H1 (cell line): Measurements from ENCODE around the gene FOXO6.

Experiments
- BCL11A ChIP-seq, 2 experiments: IDR thresholded peaks; one replicate each; pipeline ENCODE4 v1.6.1; 2011; ENCODE audit warnings: low read depth in 2 of 2, low read length in 2 of 2, mild to moderate bottlenecking in 2 of 2
- EZH2 ChIP-seq: fragments of 200-600 bp; sonication (generic); IDR thresholded peaks from 2 replicates; pipeline ENCODE4 v1.7.1; 2012; ENCODE audit warnings: low read depth, mild to moderate bottlenecking, moderate library complexity, low read length, inconsistent platforms; ENCODE audit not compliant: severe bottlenecking
- FOSL1 ChIP-seq: IDR thresholded peaks from 2 replicates; pipeline ENCODE4 v1.6.1; 2011; ENCODE audit warnings: mild to moderate bottlenecking, low read depth, low read length, moderate library complexity; ENCODE audit not compliant: insufficient read depth
- JUND ChIP-seq: IDR thresholded peaks from 2 replicates; pipeline ENCODE4 v1.6.1; 2011; ENCODE audit warnings: mild to moderate bottlenecking, improper control_type of control experiment, low read length
- POLR2A ChIP-seq, 2 experiments: IDR thresholded peaks; 1 replicate in 1 of 2; 2 replicates in 1 of 2; pipeline ENCODE4 v1.6.1; 2011; ENCODE audit warnings: low read depth in 2 of 2, low read length in 2 of 2, mild to moderate bottlenecking in 2 of 2; ENCODE audit errors: control extremely low read depth in 1 of 2
- POU5F1 ChIP-seq: IDR thresholded peaks from 2 replicates; pipeline ENCODE4 v1.6.1; 2011; ENCODE audit warnings: low read depth, mild to moderate bottlenecking, low read length, moderate library complexity
- TF ChIP-seq, protein P1 (sequence below), 3 experiments: IDR thresholded peaks; 1 replicate in 2 of 3; 2 replicates in 1 of 3; pipeline versions ENCODE4 v1.5.1 to v1.6.1; 2011; ENCODE audit warnings: low read length in 3 of 3, mild to moderate bottlenecking in 3 of 3, inconsistent platforms in 2 of 3, low read depth in 1 of 3, moderate library complexity in 1 of 3; ENCODE audit not compliant: insufficient read depth in 1 of 3; ENCODE audit errors: control extremely low read depth in 1 of 3
- TF ChIP-seq, protein P2 (sequence below): IDR thresholded peaks from 2 replicates; pipeline ENCODE4 v1.6.1; 2012; ENCODE audit warnings: low read length, inconsistent platforms
- TF ChIP-seq, protein P3 (sequence below): IDR thresholded peaks from 2 replicates; pipeline ENCODE4 v1.6.1; 2012; ENCODE audit warnings: inconsistent platforms

DNA sequence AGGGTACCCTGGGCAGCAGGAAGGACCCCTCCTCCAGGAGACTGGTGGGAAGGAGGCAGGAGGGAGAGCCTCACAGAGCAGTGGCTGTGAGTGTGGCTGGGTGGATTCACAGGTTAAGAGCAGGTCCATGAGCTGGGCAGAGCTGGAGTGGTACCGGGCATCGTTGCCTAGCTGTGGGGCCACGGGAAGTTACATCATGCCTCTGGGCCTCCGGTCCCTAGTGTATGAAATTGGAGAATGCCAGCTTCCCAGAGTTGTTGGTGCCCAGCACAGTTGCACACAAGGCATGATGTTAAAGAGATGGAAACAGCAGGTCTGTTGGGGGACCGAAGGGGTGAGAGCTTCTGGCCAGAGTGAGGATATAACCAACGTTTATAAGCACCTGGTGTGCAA is 18.5 kb downstream of the FOXO6 start:
- no peak for TF ChIP-seq POLR2A (IDR thresholded peaks at IDR 0.05; ENCODE audit: control extremely low read depth in 1 of 2, low read depth in 2 of 2, low read length in 2 of 2)
- TF ChIP-seq FOSL1, result no peak
- TF ChIP-seq EZH2, result no peak
- TF ChIP-seq, protein P1, sequence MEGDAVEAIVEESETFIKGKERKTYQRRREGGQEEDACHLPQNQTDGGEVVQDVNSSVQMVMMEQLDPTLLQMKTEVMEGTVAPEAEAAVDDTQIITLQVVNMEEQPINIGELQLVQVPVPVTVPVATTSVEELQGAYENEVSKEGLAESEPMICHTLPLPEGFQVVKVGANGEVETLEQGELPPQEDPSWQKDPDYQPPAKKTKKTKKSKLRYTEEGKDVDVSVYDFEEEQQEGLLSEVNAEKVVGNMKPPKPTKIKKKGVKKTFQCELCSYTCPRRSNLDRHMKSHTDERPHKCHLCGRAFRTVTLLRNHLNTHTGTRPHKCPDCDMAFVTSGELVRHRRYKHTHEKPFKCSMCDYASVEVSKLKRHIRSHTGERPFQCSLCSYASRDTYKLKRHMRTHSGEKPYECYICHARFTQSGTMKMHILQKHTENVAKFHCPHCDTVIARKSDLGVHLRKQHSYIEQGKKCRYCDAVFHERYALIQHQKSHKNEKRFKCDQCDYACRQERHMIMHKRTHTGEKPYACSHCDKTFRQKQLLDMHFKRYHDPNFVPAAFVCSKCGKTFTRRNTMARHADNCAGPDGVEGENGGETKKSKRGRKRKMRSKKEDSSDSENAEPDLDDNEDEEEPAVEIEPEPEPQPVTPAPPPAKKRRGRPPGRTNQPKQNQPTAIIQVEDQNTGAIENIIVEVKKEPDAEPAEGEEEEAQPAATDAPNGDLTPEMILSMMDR (IDR thresholded peaks at IDR 0.05; ENCODE audit: control extremely low read depth in 1 of 3, insufficient read depth in 1 of 3, low read depth in 1 of 3, low read length in 3 of 3), result no peak
- TF ChIP-seq, protein P2, sequence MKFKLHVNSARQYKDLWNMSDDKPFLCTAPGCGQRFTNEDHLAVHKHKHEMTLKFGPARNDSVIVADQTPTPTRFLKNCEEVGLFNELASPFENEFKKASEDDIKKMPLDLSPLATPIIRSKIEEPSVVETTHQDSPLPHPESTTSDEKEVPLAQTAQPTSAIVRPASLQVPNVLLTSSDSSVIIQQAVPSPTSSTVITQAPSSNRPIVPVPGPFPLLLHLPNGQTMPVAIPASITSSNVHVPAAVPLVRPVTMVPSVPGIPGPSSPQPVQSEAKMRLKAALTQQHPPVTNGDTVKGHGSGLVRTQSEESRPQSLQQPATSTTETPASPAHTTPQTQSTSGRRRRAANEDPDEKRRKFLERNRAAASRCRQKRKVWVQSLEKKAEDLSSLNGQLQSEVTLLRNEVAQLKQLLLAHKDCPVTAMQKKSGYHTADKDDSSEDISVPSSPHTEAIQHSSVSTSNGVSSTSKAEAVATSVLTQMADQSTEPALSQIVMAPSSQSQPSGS, result no peak
- no peak for TF ChIP-seq POU5F1
- TF ChIP-seq, protein P3, sequence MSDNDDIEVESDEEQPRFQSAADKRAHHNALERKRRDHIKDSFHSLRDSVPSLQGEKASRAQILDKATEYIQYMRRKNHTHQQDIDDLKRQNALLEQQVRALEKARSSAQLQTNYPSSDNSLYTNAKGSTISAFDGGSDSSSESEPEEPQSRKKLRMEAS, result no peak
- TF ChIP-seq BCL11A (IDR thresholded peaks at IDR 0.05; ENCODE audit: low read depth in 2 of 2, low read length in 2 of 2), result no peak
- TF ChIP-seq JUND, result no peak
